ENCODE measurements around the gene DAZ3.
"Not testable (repeated sequence)": the region's sequence is repeated elsewhere in the genome, so short reads cannot be mapped to it uniquely, and the experiment has no call there.

Gene DAZ3

GRCh38 chrY:24813293-24813692 is at the start of gene DAZ3:
Gene DAZ3, minus strand, starts transcription at chrY:24813393. Its CDS starts 208 bp downstream, at chrY:24813185.
- DNase-seq: not testable (repeated sequence)

GRCh38 chrY:24833619-24834018 is 20.4 kb upstream of the DAZ3 start, which contains the start of gene DAZ4:
Gene DAZ4, plus strand, starts transcription at chrY:24833919. Its CDS starts 208 bp downstream, at chrY:24834127.
- DNase-seq: not testable (repeated sequence)

- not testable (repeated sequence) for DNase-seq
Measured at GRCh38 chrY:24825069-24825468, 11.9 kb upstream of the DAZ3 start.

- DNase-seq: not testable (repeated sequence)
Measured at GRCh38 chrY:24824184-24824879, 11.1 kb upstream of the DAZ3 start.

GRCh38 chrY:24821836-24822235 is 8.6 kb upstream of the DAZ3 start:
- DNase-seq: not testable (repeated sequence)

Data from DMS 273 treated with DMSO at 0.1 percent for 48 hours (cell line).